B cell (primary cell): ENCODE data around the gene CYB5B.

ENCODE experiments used
- EZH2 ChIP-seq: IDR thresholded peaks from 2 replicates; pipeline ENCODE4 v1.6.1; 2012; ENCODE audit warnings: borderline replicate concordance, low read depth, mild to moderate bottlenecking, moderate library complexity, low read length; ENCODE audit not compliant: insufficient read depth, poor library complexity, severe bottlenecking
- TF ChIP-seq, protein P1 (sequence below): fragments of 200-600 bp; IDR thresholded peaks from one replicate; pipeline ENCODE4 v1.8.0; 2022; ENCODE audit warnings: antibody characterized with exemption, mild to moderate bottlenecking

DNA sequence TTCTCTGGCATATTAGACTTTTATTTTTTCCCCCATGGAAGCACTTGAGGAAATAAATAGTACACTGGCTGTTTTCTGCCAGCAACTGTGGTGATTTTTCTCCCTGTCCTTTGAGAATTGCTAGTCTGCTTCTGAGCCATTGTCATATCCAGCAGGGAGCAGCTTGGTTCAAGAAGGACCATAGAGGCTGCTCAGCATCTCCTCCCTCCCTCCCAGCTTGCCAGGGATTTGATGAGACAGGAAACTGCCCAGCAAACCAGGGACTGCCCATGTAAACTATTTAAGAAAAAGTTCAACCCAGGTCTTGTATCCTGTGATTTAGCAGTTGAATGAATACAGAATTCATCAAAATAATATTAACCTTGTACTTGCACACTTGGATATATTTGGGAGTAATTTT lies 39.5 kb downstream of the CYB5B start:
- TF ChIP-seq, protein P1, sequence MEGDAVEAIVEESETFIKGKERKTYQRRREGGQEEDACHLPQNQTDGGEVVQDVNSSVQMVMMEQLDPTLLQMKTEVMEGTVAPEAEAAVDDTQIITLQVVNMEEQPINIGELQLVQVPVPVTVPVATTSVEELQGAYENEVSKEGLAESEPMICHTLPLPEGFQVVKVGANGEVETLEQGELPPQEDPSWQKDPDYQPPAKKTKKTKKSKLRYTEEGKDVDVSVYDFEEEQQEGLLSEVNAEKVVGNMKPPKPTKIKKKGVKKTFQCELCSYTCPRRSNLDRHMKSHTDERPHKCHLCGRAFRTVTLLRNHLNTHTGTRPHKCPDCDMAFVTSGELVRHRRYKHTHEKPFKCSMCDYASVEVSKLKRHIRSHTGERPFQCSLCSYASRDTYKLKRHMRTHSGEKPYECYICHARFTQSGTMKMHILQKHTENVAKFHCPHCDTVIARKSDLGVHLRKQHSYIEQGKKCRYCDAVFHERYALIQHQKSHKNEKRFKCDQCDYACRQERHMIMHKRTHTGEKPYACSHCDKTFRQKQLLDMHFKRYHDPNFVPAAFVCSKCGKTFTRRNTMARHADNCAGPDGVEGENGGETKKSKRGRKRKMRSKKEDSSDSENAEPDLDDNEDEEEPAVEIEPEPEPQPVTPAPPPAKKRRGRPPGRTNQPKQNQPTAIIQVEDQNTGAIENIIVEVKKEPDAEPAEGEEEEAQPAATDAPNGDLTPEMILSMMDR, result no peak
- no peak for TF ChIP-seq EZH2
